ACC112 (cell line): Measurements from ENCODE around the gene NOP53.

Experiments used
- H2AFZ ChIP-seq: fragments of 200-600 bp; sonication (generic); one replicate; pipeline ENCODE4 v1.6.0; 2017; ENCODE audit warnings: antibody characterized with exemption, low read length; ENCODE audit not compliant: unreplicated experiment
- H3K27ac ChIP-seq: fragments of 200-600 bp; sonication (generic); 2 replicates; pipeline ENCODE4 v1.5.1; 2014; ENCODE audit warnings: low read depth, mild to moderate bottlenecking, antibody characterized with exemption, low read length, moderate library complexity
- H3K27me3 ChIP-seq: fragments of 200-600 bp; sonication (generic); 2 replicates; pipeline ENCODE4 v1.6.1; 2014; ENCODE audit warnings: mild to moderate bottlenecking, antibody characterized with exemption, low read length, moderate library complexity, mixed read lengths; ENCODE audit not compliant: insufficient read depth
- H3K36me3 ChIP-seq: fragments of 200-600 bp; sonication (generic); 2 replicates; pipeline ENCODE4 v1.6.1; 2016; ENCODE audit warnings: mild to moderate bottlenecking, antibody characterized with exemption, low read length, moderate library complexity, mixed read lengths; ENCODE audit not compliant: insufficient read depth
- H3K4me1 ChIP-seq: fragments of 200-600 bp; sonication (generic); one replicate; pipeline ENCODE4 v1.6.1; 2016; ENCODE audit warnings: low read length, mixed read lengths; ENCODE audit not compliant: insufficient read depth, unreplicated experiment, control insufficient read depth
- H3K4me3 ChIP-seq: fragments of 200-600 bp; sonication (generic); 2 replicates; pipeline ENCODE4 v1.5.1; 2014; ENCODE audit warnings: mild to moderate bottlenecking, low read depth, low read length
- H3K79me2 ChIP-seq: fragments of 200-600 bp; sonication (generic); one replicate; pipeline ENCODE4 v1.6.0; 2016; ENCODE audit warnings: low read length; ENCODE audit not compliant: control insufficient read depth, unreplicated experiment, insufficient read depth

Gene NOP53

DNA sequence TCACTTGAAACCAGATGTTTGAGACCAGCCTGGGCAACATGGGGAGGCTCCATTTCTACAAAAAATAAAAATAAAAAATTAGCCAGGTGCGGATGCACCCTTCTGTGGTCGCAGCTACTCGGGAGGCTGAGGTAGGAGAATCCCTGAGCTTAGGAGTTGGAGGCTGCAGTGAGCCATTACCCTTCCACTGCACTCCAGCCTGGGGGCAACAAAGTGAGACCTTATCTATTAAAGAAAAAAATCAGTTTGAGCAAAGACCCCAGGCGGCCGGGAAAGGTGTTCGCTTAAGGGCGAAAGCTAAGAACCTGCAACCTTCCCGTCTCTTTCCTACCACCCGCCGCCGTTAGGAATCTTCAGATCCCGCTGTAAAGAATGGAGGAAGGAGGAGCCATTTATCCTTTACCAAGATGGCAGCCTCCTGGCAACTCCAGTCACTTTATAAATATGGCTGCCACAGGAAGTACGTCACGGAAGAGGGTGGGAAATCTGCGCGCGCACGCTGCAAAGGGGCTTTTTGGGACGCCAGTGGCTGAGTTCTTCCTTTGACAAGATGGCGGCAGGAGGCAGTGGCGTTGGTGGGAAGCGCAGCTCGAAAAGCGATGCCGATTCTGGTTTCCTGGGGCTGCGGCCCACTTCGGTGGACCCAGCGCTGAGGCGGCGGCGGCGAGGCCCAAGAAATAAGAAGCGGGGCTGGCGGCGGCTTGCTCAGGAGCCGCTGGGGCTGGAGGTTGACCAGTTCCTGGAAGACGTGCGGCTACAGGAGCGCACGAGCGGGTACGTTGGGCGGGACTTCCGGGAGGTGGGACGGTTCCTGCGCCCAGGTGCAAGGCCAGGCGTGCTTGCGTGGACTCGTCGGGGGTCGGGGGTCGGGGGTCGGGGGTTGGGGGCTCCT lies at the start of gene NOP53:
Gene NOP53 (plus strand): TSS at position 537 of the 892 bp plus-strand sequence. CDS start 14 bp downstream, at position 551.
- H3K4me3 ChIP-seq, result peak within 1 kb of the TSS; percentile 93
- peaks cover 13% of the 10 kb centered on the region for H3K4me1 ChIP-seq
- H2AFZ ChIP-seq, result peak within 1 kb of the TSS; percentile 50
- peaks cover 4% of the 10 kb centered on the region; the same call in 1 of the 2 replicates for H3K36me3 ChIP-seq
- H3K27me3 ChIP-seq, result no peaks in the 10 kb centered on the region
- H3K27ac ChIP-seq, result peak within 1 kb of the TSS; percentile 94
- H3K79me2 ChIP-seq, result peaks cover 15% of the 10 kb centered on the region

- Histone ChIP-seq H3K27me3 (no peaks in the 10 kb centered on the region), H3K79me2 (no peaks in the 10 kb centered on the region), H3K4me3 (no peak overlapping the region), H3K36me3 (no peaks in the 10 kb centered on the region), H3K4me1 (no peaks in the 10 kb centered on the region), H2AFZ (no peak overlapping the region), H3K27ac (no peak overlapping the region)
Measured at GRCh38 chr19:47696635-47697034, 48.7 kb upstream of the NOP53 start.

DNA sequence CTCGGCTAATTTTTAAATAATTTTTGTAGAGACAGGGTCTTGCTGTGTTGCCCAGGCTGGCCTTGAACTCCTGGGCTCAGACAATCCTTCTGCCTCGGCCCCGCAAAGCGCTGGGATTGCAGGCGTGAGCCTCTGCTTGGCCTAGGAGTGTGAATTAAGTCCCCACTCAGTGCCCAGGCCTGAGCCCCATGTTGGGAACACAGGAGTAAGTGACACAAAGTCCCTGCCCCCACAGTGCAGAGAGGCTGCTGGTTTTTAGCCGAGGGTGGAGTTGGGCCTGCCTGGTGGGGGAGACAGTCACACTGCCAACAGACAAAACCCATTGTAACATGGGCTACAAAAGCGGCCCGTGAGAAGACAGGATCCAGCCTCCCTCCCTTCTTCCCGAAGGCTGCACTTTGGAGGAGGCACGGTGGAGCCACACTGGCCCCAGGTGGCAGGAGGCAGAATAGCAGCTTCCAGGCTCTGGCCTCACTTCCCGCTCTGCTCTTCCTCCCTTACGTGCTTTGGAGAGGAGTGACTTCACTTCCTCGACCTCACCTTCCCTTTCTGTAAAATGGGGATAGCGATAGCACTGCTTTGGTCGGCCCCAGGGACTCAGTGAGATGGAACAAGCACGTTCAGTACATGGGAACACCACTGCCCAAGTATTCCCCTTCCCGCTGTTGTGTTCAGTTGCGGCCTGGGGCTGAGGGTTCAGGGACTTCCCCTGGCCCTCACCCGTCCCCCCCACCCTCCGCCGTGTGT lies 47.3 kb upstream of the NOP53 start:
- Histone ChIP-seq H3K4me3 (no peak overlapping the region), H3K27me3 (no peaks in the 10 kb centered on the region), H3K79me2 (no peaks in the 10 kb centered on the region), H3K36me3 (no peaks in the 10 kb centered on the region), H3K27ac (no peak overlapping the region), H3K4me1 (no peaks in the 10 kb centered on the region), H2AFZ (no peak overlapping the region)

DNA sequence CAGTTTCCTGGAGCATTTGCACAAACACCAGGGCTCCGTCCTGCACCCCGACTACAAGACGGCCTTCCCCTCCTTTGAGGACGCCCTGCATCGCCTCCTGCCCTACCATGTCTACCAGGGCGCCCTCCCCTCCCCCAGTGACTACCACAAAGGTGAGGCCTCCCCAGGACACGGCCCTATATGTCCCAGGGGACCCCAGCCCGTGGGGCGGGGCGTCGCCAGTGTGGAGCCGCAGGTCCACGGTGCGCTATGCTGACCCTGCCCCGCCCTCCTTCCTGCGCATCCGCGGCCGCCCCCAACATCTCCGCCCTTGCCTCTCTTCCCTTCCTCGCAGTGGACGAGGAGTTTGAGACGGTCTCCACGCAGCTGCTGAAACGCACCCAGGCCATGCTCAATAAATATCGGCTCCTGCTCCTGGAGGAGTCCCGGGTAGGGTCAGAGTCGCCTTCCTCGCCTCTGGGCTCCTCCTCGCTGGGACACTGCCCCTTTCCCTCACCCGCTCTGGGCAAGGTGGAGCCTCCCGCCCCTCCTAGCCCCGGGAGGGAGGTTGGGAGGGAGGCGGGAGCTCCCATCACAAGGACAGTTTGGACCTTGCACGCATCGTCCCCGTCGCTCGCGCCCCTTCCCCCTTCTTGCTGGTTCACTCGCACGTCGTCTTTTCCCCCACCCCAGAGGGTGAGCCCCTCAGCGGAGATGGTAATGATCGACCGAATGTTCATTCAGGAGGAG lies 46.6 kb upstream of the NOP53 start:
- H3K27me3 ChIP-seq, result no peaks in the 10 kb centered on the region
- no peaks in the 10 kb centered on the region for H3K4me1 ChIP-seq
- no peak overlapping the region for H3K4me3 ChIP-seq
- H3K27ac ChIP-seq, result no peak overlapping the region
- H3K79me2 ChIP-seq, result no peaks in the 10 kb centered on the region
- no peak overlapping the region for H2AFZ ChIP-seq
- no peaks in the 10 kb centered on the region for H3K36me3 ChIP-seq

DNA sequence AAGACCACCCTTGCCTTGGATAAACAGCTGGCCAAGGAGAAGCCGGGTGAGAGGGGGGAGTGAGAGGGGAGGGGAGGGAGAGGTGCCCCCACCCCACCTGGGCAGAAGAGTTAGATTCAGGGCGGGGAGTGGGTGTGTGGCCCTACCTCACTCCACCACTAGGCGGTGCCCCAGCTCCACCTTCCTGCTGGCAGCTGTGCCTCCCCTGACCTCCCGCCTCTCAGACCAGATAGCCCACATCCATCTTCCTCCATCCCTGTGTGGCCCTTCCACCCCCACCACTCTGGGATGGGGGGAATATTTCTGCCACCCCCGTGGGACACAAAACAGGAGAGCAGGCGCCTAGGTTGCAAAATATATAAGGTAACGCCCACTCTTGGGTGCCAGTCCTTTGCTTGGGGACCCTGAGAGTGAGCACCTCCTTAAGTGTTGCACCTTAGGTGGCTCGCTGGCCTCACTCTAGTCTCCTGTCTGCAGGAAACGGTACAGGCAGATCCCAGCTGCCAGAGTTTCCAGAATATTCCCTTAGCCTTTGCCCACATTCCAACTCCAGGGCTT lies 45.9 kb upstream of the NOP53 start:
- Histone ChIP-seq H3K79me2 (no peaks in the 10 kb centered on the region), H3K27ac (no peak overlapping the region), H3K4me1 (no peaks in the 10 kb centered on the region), H3K27me3 (no peaks in the 10 kb centered on the region), H3K36me3 (no peaks in the 10 kb centered on the region), H2AFZ (no peak overlapping the region), H3K4me3 (no peak overlapping the region)

DNA sequence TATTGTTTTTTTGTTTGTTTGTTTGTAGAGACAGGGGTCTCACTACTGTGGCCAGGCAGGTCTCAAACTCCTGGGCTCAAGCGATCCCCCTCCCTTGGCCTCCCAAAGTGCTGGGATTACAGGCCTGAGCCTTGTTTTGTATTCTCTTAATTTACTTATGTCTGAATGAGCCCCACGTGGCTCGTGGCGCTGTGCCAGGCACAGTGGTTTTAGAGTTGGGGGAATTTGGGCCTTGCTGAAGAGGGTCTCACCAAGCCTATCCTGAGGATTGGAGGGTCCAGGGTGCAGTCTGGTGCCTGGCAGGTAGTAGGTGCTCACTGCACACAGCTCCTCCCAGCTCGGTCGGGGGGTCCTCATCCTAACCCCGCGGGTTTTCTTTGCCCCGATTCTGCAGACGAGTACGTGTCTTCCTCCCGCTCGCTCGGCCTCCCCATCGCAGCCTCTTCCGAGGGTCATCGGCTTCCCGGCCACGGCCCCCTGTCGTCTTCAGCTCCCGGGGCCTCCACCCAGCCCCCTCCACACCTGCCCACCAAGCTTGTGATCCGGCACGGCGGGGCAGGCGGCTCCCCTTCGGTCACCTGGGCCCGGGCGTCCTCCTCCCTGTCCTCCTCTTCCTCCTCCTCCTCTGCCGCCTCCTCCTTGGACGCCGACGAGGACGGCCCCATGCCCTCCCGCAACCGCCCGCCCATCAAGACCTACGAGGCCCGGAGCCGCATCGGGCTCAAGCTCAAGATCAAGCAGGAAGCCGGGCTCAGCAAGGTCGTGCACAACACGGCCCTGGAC lies 44.2 kb upstream of the NOP53 start:
- no peak overlapping the region for H2AFZ ChIP-seq
- no peaks in the 10 kb centered on the region for H3K27me3 ChIP-seq
- H3K27ac ChIP-seq, result no peak overlapping the region
- no peaks in the 10 kb centered on the region for H3K79me2 ChIP-seq
- H3K4me3 ChIP-seq, result no peak overlapping the region
- no peaks in the 10 kb centered on the region for H3K36me3 ChIP-seq
- no peaks in the 10 kb centered on the region for H3K4me1 ChIP-seq

DNA sequence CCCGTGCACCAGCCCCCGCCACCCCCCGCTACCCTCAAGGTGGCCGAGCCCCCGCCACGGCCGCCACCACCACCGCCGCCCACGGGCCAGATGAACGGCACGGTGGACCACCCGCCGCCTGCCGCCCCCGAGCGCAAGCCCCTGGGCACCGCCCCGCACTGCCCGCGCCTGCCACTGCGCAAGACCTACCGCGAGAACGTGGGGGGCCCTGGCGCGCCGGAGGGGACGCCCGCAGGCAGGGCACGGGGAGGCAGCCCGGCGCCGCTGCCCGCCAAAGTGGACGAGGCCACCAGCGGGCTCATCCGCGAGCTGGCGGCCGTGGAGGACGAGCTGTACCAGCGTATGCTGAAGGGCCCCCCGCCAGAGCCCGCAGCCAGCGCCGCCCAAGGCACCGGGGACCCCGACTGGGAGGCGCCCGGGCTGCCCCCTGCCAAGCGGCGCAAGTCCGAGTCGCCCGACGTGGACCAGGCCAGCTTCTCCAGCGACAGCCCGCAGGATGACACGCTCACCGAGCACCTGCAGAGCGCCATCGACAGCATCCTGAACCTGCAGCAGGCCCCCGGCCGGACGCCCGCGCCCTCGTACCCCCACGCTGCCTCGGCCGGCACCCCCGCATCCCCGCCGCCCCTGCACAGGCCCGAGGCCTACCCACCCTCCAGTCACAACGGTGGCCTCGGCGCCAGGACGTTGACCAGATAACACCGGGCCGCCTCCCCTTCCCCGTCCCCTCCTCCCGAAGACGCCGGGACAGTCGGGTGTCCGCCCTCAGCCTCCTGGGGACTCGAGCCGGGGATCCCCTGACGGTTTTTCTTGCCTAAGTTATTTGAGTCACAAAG lies 43.4 kb upstream of the NOP53 start:
- Histone ChIP-seq H3K36me3 (no peaks in the 10 kb centered on the region), H3K79me2 (no peaks in the 10 kb centered on the region), H3K4me3 (no peak overlapping the region), H3K4me1 (no peaks in the 10 kb centered on the region), H3K27me3 (no peaks in the 10 kb centered on the region), H3K27ac (no peak overlapping the region), H2AFZ (no peak overlapping the region)

DNA sequence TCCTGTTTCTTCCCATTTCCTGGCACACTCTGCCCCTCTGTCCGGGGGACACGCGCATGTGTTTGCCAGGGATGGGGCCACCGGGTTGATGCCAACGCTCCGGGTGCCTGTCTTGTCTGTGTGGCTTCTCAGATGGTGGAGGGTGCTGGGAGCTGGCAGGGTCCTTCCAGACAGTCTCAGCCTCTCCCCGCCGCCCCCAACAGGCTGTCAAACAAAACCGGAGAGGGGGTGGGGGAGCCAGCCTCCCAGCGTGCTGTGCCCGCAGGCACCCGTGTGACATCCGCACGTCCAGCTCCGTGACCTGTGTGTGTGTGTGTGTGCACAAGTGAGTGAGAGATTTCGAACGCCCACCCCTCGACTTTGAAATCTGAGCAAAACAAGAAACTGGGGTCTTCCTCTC lies 42.7 kb upstream of the NOP53 start:
- no peak overlapping the region for H2AFZ ChIP-seq
- H3K79me2 ChIP-seq, result no peaks in the 10 kb centered on the region
- H3K27me3 ChIP-seq, result no peaks in the 10 kb centered on the region
- no peak overlapping the region for H3K27ac ChIP-seq
- H3K4me3 ChIP-seq, result no peak overlapping the region
- no peaks in the 10 kb centered on the region for H3K4me1 ChIP-seq
- no peaks in the 10 kb centered on the region for H3K36me3 ChIP-seq

DNA sequence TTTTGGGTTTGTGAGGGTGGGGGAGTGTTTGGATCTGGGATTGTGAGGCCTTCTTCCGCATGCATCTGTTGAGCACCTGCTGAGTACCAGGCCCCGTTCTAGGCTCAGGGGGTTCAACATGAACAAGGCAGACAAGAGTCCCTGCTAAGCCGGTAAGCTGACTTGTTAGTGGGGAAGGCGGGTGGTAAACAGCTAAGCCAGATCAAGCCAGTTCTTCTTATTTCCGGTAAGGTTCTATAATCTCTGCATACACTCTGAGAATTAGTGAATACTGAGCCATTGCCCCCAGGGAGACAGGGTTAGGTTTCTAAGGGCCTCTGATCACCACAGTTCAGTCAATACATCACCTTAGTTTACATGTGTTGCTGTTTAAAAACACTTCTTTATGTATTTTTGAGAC lies 42.0 kb upstream of the NOP53 start:
- Histone ChIP-seq H3K4me1 (no peaks in the 10 kb centered on the region), H3K4me3 (no peak overlapping the region), H3K27ac (no peak overlapping the region; the same call in 1 of the 2 replicates), H3K36me3 (no peaks in the 10 kb centered on the region), H3K79me2 (no peaks in the 10 kb centered on the region), H3K27me3 (no peaks in the 10 kb centered on the region), H2AFZ (no peak overlapping the region)
